Measurements from ENCODE around the gene DENND1B.
"Not testable (repeated sequence)": the region's sequence is repeated elsewhere in the genome, so short reads cannot be mapped to it uniquely, and the experiment has no call there.

Gene DENND1B

DNA sequence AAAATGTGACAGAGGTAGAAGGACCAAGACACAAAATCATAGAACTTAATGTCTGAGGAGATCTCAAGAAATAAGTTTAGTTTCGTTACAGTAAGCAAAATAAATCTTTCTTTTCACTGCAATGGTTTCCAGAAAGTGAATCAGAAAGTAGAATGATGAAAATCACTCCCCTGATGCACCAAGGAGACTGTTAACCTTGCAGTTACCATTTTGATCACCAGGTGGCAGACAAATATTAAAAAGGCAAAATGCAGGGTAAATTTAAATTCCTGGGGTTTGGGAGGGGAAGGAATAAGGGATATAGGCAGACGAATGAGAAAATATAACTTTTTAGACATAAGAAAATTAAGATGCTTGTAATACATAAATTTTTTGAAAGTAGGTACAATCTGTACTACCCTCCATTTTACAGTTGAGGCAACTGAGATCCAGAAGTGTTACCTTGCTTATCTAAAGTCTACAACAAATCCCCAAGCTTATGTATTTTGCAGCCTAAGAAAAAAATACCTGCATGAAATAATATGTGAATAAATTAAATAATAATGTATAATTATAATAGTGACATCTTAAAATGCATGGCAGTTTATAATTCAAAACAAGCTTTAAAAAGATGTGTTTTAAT, 254.1 kb downstream of the DENND1B start:
- no peak overlapping the region for H3K27ac ChIP-seq
- TF ChIP-seq, protein P1, sequence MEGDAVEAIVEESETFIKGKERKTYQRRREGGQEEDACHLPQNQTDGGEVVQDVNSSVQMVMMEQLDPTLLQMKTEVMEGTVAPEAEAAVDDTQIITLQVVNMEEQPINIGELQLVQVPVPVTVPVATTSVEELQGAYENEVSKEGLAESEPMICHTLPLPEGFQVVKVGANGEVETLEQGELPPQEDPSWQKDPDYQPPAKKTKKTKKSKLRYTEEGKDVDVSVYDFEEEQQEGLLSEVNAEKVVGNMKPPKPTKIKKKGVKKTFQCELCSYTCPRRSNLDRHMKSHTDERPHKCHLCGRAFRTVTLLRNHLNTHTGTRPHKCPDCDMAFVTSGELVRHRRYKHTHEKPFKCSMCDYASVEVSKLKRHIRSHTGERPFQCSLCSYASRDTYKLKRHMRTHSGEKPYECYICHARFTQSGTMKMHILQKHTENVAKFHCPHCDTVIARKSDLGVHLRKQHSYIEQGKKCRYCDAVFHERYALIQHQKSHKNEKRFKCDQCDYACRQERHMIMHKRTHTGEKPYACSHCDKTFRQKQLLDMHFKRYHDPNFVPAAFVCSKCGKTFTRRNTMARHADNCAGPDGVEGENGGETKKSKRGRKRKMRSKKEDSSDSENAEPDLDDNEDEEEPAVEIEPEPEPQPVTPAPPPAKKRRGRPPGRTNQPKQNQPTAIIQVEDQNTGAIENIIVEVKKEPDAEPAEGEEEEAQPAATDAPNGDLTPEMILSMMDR (conservative IDR thresholded peaks at IDR 0.05): peak; percentile 89
- no peak for TF ChIP-seq ZFX (IDR thresholded peaks at IDR 0.05)

DNA sequence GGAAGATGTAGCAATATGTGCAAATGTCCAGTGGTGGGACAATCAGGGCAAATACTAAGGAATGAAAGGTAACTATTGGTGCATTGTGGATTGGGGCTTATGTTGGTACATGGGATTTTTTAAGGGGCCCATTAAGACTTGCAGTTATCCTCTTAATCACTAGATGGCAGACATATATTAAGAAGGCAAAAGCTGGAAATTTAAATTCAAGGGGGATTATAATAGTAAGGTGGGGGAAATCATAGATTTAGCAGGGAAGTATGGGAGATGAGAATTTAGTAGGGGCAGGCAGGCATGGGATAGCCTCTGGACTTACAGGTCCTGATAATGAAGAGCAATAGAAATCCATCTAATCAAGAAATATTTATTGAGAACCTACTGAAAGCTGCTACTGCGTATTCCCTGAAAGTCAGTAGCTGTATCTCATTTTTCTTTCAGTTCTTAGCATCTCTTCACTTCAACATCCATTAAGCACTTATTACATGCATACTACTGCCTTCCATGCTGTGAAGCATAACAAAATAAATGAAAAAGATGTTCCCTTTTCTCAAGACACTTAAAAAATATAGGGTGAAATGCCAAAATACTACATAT, 255.4 kb downstream of the DENND1B start:
- TF ChIP-seq ZFX (IDR thresholded peaks at IDR 0.05): no peak
- TF ChIP-seq, protein P1 (conservative IDR thresholded peaks at IDR 0.05): peak; percentile 77
- no peak overlapping the region for H3K27ac ChIP-seq

DNA sequence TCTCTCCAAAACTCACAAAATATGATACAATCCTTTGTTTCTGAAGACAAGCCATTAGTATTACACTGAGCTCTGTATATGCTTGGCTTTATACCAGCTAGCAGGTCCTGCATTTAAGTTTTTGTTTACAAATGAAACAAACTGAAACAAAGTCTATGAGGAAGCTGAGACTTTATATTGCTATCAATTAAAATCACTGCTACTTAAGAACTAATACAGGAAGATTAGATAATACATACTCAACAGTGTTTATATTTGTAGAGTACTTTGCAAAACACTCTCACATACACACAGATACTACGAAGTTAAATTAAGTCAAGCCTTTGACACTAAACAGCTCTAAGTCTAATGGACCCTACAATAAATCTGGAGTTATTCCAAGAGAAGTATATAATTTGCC, 259.9 kb downstream of the DENND1B start:
- no peak for TF ChIP-seq ZFX (IDR thresholded peaks at IDR 0.05)
- TF ChIP-seq, protein P1 (conservative IDR thresholded peaks at IDR 0.05): no peak
- no peak overlapping the region for H3K27ac ChIP-seq

DNA sequence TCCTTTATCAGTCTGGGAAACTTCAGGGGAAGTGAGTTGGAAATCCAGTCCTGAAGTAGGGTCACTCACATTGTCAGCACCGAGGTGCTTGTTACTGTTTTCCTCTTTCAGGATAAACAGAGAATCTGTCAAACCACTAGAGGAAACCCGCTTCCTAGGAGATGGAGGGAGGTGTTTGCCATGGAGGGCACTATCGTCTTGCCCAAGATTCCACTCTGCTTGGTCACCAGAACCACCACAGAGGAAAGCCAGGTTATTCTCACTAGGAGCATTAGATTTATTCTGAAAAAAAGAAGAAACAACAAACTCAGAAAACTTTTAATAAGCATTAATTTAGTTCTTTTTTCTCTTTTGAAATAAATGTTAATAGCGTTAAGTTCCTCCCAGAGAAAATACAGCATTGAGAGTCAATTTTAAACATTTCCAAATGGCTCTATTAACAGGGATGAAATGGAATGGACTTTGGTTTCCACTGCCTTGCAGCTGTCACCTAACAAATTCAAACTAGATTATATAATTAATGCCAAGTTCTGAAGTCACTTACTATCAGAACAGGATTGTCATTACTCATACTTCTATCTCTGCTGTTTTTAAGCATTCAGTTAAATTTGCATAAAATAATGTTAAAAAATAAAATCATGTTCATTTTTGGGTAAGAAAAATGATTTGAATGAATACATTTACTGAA, 264.4 kb downstream of the DENND1B start:
- TF ChIP-seq, protein P1 (conservative IDR thresholded peaks at IDR 0.05): no peak
- TF ChIP-seq ZFX (IDR thresholded peaks at IDR 0.05): no peak
- H3K27ac ChIP-seq: no peak overlapping the region

DNA sequence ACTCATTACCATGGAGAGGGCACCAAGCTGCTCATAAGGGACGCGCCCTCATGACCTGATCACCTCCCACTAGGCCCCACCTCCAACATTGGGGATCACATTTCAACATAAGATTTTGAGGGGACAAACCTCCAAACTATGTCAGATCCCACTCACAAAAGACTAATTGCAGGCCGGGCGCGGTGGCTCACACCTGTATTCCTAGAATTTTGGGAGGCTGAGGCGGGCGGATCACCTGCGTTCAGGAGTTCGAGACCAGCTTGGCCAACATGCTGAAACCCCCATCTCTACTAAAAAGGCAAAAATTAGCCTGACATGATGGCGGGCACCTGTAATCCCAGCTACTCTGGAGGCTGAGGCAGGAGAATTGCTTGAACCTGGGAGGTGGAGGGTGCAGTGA, 278.6 kb downstream of the DENND1B start:
- H3K27ac ChIP-seq: no peak overlapping the region
- TF ChIP-seq, protein P1 (conservative IDR thresholded peaks at IDR 0.05): no peak
- no peak for TF ChIP-seq ZFX (IDR thresholded peaks at IDR 0.05)

DNA sequence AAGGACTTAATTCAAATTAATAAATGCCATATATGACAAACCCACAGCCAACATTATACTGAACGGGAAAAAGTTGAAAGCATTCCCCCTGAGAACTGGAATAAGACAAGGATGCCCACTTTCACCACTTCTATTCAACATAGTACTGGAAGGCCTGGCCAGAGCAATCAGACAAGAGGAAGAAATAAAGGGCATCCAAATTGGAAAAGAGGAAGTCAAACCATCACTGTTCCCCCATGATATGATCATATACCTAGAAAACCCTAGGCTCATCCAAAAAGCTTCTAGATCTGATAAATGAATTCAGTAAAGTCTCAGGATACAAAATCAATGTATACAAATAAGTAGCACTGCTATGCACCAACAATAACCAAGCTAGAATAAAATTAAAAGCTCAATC, 283.8 kb downstream of the DENND1B start:
- H3K27ac ChIP-seq: not testable (repeated sequence)

DNA sequence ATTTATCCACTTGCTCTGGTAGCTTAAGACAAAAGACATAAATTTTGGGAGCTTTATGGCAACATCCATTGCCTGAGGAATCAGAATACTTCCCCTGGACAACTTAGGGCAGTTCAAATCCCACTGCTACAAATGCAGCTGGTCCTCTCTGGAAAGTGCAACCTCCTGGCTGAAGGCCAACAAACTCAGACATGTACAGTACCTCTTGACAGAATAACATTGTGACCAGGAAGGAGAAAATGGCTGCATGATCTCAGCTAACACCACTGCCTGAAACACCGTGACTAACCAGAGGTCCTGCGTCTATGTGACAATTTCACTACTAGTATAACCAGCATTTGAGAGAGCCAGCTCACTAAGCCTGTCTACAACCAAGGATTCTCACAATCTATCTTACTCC, 288.3 kb downstream of the DENND1B start:
- H3K27ac ChIP-seq: peak overlapping the region; percentile 15; the same call in 1 of the 2 replicates
- TF ChIP-seq, protein P1 (conservative IDR thresholded peaks at IDR 0.05): no peak
- TF ChIP-seq ZFX (IDR thresholded peaks at IDR 0.05): no peak

Measured in C4-2B (cell line).